Esophagus muscularis mucosa (tissue), 4 donors: ENCODE results near the gene ZNF841. TPM values are rescaled to one million over a fixed set of nuclear protein-coding genes. Genes with fewer than 3 reads are reported as not detected.
"Not testable (repeated sequence)": the region's sequence is repeated elsewhere in the genome, so short reads cannot be mapped to it uniquely, and the experiment has no call there.

ENCODE experiments used
- DNase-seq: peaks from one replicate; pipeline ENCODE4 v3.0.0-alpha.2; 2017; ENCODE audit errors: extremely low spot score
- H3K27ac ChIP-seq, 4 donors: fragments of 200-600 bp; sonication (generic); replicated peaks in 1 of 4; 1 replicate in 3 of 4; 2 replicates in 1 of 4; pipeline ENCODE4 v1.5.1; 2016 to 2019; ENCODE audit warnings: mild to moderate bottlenecking in 1 of 4
- H3K27me3 ChIP-seq, 4 donors: fragments of 200-600 bp; sonication (generic); one replicate each; pipeline versions ENCODE4 v1.5.1 to v1.6.0; 2016 to 2019
- H3K36me3 ChIP-seq, 4 donors: fragments of 200-600 bp; sonication (generic); one replicate each; pipeline ENCODE4 v1.5.1; 2016 to 2019
- H3K4me1 ChIP-seq, 4 donors: fragments of 200-600 bp; sonication (generic); one replicate each; pipeline ENCODE4 v1.5.1; 2016 to 2019
- H3K4me3 ChIP-seq, 4 donors: fragments of 200-600 bp; sonication (generic); 1 replicate in 2 of 4; 2 replicates in 2 of 4; pipeline ENCODE4 v1.5.1; 2016 to 2019; ENCODE audit warnings: mild to moderate bottlenecking in 4 of 4, moderate library complexity in 1 of 4
- H3K9me3 ChIP-seq, 4 donors: fragments of 200-600 bp; sonication (generic); 1 replicate in 3 of 4; 2 replicates in 1 of 4; pipeline ENCODE4 v1.5.1; 2016 to 2019
- CTCF ChIP-seq, 3 experiments: fragments of 200-600 bp in 2 of 3; fragments of 450-650 bp in 1 of 3; sonication (generic) in 2 of 3; IDR thresholded peaks; one replicate each; pipeline ENCODE4 v1.5.1; 2017 to 2019; ENCODE audit warnings: antibody characterized with exemption in 3 of 3, mild to moderate bottlenecking in 2 of 3, moderate library complexity in 1 of 3
- EP300 ChIP-seq: sonication (generic); formaldehyde crosslinking; IDR thresholded peaks from one replicate; pipeline ENCODE4 v1.6.1; 2017; ENCODE audit warnings: antibody characterized with exemption
- POLR2A ChIP-seq: fragments of 450-650 bp; IDR thresholded peaks from one replicate; pipeline ENCODE4 v1.6.1; 2017; ENCODE audit warnings: antibody characterized with exemption, moderate library complexity, mild to moderate bottlenecking, low read depth
- POLR2AphosphoS5 ChIP-seq, 2 donors: sonication (generic); formaldehyde crosslinking; IDR thresholded peaks; one replicate each; pipeline ENCODE4 v1.6.1; 2017; ENCODE audit warnings: antibody characterized with exemption in 2 of 2
- WGBS: methylation state at CpG from one replicate; pipeline ENCODE4 v1.1.5; 2018; 5-methylcytosine and 5-hydroxymethylcytosine counted together
- intact Hi-C: fragments of 100-400 bp; cut with DNase I; formaldehyde crosslinking; loops from one replicate; pipeline ENCODE4 v1.15.1; 2023
- small RNA-seq, 3 donors: library from RNA; depleted of rRNA; stranded (forward); fragments of <200 nt; gene quantifications; one replicate each; pipeline ENCODE3, GENCODE V24; 2016
- total RNA-seq, 4 donors: library from RNA; depleted of rRNA; stranded (reverse); fragments of >200 nt; gene quantifications; one replicate each; pipeline versions ENCODE4 v1.1.0 to v1.2.1, GENCODE V29; 2016

The ZNF841 gene
- total RNA-seq, 4 donors from 2014 or later = 11.3 to 13.7 (median 12.5) TPM

DNA sequence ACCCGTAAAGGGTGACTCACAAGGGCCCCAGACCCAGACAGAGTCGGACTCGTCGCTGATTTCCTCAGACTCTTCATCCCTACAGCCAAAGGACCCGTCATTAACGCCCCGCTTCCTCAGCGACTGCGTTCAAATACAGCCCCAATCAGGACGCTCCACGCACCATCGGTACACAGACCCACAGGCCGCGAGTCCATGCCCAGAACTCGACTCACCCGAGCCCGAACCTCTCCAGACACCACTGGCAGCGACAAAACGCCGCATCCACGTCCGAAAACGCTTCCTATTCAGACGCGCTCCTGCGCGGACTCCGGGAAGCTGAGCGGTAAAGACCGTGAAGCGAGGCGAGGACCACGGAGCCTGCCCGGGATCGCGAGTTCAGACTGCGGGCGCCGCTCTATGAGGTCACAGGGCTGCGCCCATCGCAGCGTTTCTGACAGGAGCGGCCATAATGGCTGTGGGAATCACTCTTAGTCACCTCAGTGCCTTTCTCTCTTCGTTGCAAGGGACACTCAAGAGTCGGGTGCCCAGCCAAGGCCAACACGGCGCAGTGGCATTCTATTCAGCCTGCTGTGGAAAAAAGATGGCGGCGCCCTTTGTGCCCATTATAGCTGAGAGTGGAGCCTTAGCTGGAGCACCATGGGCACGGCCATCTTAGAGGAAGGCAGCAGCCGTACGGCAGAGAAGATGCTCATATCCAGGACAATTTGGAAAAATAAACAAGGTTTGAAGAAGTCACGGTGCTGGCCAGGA is 67.4 kb downstream of the ZNF841 start, which contains the start of gene ZNF614:
TSS of gene ZNF614 (minus strand) at position 353 of the 753 bp plus-strand sequence. CDS start 2,634 bp downstream, outside the sequence.
- peaks cover 5 to 38% (median 26%) of the 10 kb centered on the region in 4 donors for H3K9me3 ChIP-seq
- intact Hi-C loops = no loop called here
- TF ChIP-seq EP300 = no peak
- TF ChIP-seq POLR2A = peak; percentile 15
- TF ChIP-seq POLR2AphosphoS5 (IDR thresholded peaks at IDR 0.05) = peak; percentile 87 to 89
- H3K4me1 ChIP-seq = peaks cover 8 to 23% (median 20%) of the 10 kb centered on the region in 4 donors
- no peaks in the 10 kb centered on the region for H3K27me3 ChIP-seq
- peak; percentile 95 for DNase-seq
- 0% methylated on average over 22 of the region's 53 CpGs for WGBS
- H3K36me3 ChIP-seq = peaks cover 27 to 34% (median 29%) of the 10 kb centered on the region in 4 donors
- peak within 1 kb of the TSS; percentile 89 to 95 (median 92) for H3K27ac ChIP-seq
- H3K4me3 ChIP-seq = peak within 1 kb of the TSS; percentile 76 to 87 (median 78)

DNA sequence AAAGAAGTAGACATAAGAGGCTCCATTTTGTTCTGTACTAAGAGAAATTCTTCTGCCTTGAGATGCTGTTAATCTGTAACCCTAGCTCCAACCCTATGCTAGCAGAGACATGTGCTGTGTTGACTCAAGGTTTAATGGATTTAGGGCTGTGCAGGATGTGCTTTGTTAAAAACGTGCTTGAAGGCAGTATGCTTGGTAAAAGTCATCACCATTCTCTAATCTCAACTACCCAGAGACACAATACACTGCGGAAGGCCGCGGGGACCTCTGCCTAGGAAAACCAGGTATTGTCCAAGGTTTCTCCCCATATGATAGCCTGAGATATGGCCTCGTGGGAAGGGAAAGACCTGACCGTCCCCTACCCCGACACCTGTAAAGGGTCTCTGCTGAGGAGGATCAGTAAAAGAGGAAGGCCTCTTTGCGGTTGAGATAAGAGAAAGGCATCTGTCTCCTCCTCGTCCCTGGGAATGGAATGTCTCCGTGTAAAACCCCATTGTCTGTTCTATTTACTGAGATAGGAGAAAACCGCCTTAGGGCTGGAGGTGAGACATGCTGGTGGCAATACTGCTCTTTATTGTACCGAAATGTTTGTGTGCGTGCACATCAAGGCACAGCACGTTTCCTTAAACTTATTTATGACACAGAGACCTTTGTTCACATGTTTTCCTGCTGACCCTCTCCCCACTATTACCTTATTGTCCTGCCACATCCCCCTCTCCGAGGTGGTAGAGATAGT is 69.1 kb downstream of the ZNF841 start:
- intact Hi-C loops, H3K27ac ChIP-seq, DNase-seq, H3K4me3 ChIP-seq, H3K27me3 ChIP-seq: not testable (repeated sequence)
- Histone ChIP-seq H3K9me3 (peaks cover 0 to 28% (median 11%) of the 10 kb centered on the region in 4 donors), H3K4me1 (peaks cover 8 to 23% (median 20%) of the 10 kb centered on the region in 4 donors), H3K36me3 (peaks cover 28 to 47% (median 41%) of the 10 kb centered on the region in 4 donors)
- 90% methylated on average over 13 of the region's 15 CpGs for WGBS

DNA sequence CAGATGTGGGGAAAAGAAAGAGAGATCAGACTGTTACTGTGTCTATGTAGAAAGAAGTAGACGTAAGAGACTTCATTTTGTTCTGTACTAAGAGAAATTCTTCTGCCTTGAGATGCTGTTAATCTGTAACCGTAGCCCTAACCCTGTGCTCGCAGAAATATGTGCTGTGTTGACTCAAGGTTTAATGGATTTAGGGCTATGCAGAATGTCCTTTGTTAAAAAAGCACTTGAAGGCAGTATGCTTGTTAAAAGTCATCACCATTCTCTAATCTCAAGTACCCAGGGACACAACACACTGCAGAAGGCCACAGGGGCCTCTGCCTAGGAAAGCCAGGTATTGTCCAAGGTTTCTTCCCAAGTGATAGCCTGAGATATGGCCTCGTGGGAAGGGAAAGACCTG is 71.1 kb downstream of the ZNF841 start:
- H3K4me3 ChIP-seq, H3K27me3 ChIP-seq, DNase-seq, H3K27ac ChIP-seq, intact Hi-C loops: not testable (repeated sequence)
- Histone ChIP-seq H3K4me1 (peaks cover 8 to 23% (median 20%) of the 10 kb centered on the region in 4 donors), H3K36me3 (peaks cover 44 to 66% (median 55%) of the 10 kb centered on the region in 4 donors), H3K9me3 (peaks cover 0 to 43% (median 15%) of the 10 kb centered on the region in 4 donors)
- 93% methylated on average over 4 of the region's 4 CpGs for WGBS

DNA sequence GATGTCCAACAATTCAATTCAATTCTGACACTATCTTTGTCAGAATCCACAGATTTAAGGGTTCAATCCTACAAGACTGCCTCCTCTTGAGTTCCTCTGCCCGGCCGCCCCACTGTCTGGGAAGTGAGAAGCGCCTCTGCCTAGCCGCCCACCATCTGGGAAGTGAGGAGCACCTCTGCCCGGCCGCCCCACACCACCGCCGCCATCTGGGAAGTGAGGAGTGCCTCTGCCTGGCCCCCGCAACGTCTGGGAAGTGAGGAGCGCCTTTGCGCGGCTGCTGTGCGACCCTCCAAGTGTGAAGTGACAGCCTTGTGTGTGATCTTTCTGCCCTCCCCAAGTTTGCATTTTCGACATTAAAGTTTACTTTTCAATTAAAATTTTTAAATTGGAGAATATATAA is 73.4 kb downstream of the ZNF841 start:
- Histone ChIP-seq H3K36me3 (peaks cover 65 to 89% (median 76%) of the 10 kb centered on the region in 4 donors), H3K9me3 (peaks cover 0 to 64% (median 26%) of the 10 kb centered on the region in 4 donors), H3K27ac (no peak overlapping the region), H3K27me3 (no peaks in the 10 kb centered on the region), H3K4me1 (peaks cover 6 to 13% (median 9%) of the 10 kb centered on the region in 4 donors), H3K4me3 (no peak overlapping the region)
- no peak for TF ChIP-seq POLR2AphosphoS5 (IDR thresholded peaks at IDR 0.05)
- TF ChIP-seq CTCF (IDR thresholded peaks at IDR 0.05) = no peak
- no peak for TF ChIP-seq POLR2A
- no peak for TF ChIP-seq EP300
- intact Hi-C loops = no loop called here
- 97% methylated on average over 15 of the region's 15 CpGs for WGBS
- no peak for DNase-seq

DNA sequence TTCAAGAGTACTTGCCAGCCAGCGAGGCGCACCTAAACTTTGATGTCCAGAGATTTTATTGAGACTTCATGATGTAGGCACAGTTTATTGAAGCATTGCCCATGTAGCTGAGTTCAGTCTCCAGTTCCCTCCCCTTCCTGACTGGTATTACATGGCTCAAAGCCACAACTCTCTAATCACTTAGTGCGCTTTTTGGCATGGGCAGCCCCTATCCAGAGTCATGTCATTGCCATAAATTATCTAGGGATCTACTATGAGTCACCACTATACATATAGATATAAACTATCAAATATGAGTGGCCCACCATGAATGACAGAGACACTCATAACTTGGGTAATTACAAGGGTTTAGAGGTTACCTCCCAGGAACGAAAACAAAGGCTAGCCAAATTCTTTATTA is 75.1 kb downstream of the ZNF841 start:
- H3K36me3 ChIP-seq = peaks cover 77 to 100% (median 88%) of the 10 kb centered on the region in 4 donors
- H3K27me3 ChIP-seq = no peaks in the 10 kb centered on the region
- TF ChIP-seq POLR2AphosphoS5 (IDR thresholded peaks at IDR 0.05) (no peak), CTCF (IDR thresholded peaks at IDR 0.05) (no peak), POLR2A (no peak), EP300 (no peak)
- DNase-seq = no peak
- H3K27ac ChIP-seq = no peak overlapping the region
- intact Hi-C loops = no loop called here
- no peak overlapping the region for H3K4me3 ChIP-seq
- peaks cover 0 to 80% (median 40%) of the 10 kb centered on the region in 4 donors for H3K9me3 ChIP-seq
- H3K4me1 ChIP-seq = no peaks in the 10 kb centered on the region
- 96% methylated on average over 4 of the region's 4 CpGs for WGBS

Small RNAs within 50 kb of the gene (small RNA-seq; reads per million reads assigned to genes)
- 0 reads per million in 3 donors for gene RPL37P23

Other genes starting within 250 kb of the ZNF841 start
- 10 to 100 TPM in 3 of 4 donors, 1 to 10 TPM in 1; 8.4 to 29.1 (median 11.5) TPM for gene ZNF577, start 207.8 kb downstream of the ZNF841 start, total RNA-seq
- 10 to 100 TPM in 3 of 4 donors, 1 to 10 TPM in 1; 9.1 to 15.0 (median 13.6) TPM for gene ZNF649, start 190.7 kb downstream of the ZNF841 start, total RNA-seq
- 1 to 10 TPM; 4.2 to 8.3 (median 5.5) TPM for gene ZNF613, start 168.3 kb downstream of the ZNF841 start, total RNA-seq
- 10 to 100 TPM in 3 of 4 donors, 1 to 10 TPM in 1; 9.2 to 14.6 (median 12.7) TPM for gene ZNF350, start 108.9 kb downstream of the ZNF841 start, total RNA-seq
- gene ZNF615, start 87.6 kb downstream of the ZNF841 start, total RNA-seq = 10 to 100 TPM; 13.4 to 17.6 (median 15.2) TPM
- 10 to 100 TPM in 1 of 4 donors, 1 to 10 TPM in 3; 5.8 to 10.3 (median 7.7) TPM for gene ZNF614, start 67.4 kb downstream of the ZNF841 start, total RNA-seq
- 10 to 100 TPM in 1 of 4 donors, 1 to 10 TPM in 3; 8.6 to 10.1 (median 9.2) TPM for gene ZNF432, start 46.9 kb downstream of the ZNF841 start, total RNA-seq
- gene ZNF616, start 44.2 kb upstream of the ZNF841 start, total RNA-seq = 1 to 10 TPM; 3.0 to 6.6 (median 4.3) TPM
- 10 to 100 TPM in 2 of 4 donors, 1 to 10 TPM in 2; 5.8 to 13.1 (median 9.1) TPM for gene ZNF836, start 75.9 kb upstream of the ZNF841 start, total RNA-seq
- gene PPP2R1A, start 94.3 kb upstream of the ZNF841 start, total RNA-seq = 100 to 1,000 TPM; 192 to 304 (median 221) TPM
- gene ZNF766, start 173.8 kb upstream of the ZNF841 start, total RNA-seq = 10 to 100 TPM in 2 of 4 donors, 1 to 10 TPM in 2; 8.3 to 13.9 (median 10.8) TPM
- 1 to 10 TPM; 6.0 to 10.0 (median 7.2) TPM for gene ZNF480, start 201.4 kb upstream of the ZNF841 start, total RNA-seq
- 1 to 10 TPM; 1.3 to 3.2 (median 2.2) TPM for gene ZNF610, start 240.5 kb upstream of the ZNF841 start, total RNA-seq